Measurements from ENCODE around the gene SCAMP4. TPM values are rescaled to one million over a fixed set of nuclear protein-coding genes. Genes with fewer than 3 reads are reported as not detected.

The SCAMP4 gene
- total and polyA plus RNA-seq, 2 experiments from 2014 or later = 69.3 to 89.8 TPM

GRCh38 chr19:1859331-1859781, 45.8 kb upstream of the SCAMP4 start:
- Histone ChIP-seq H3K79me2 (peaks cover 75% of the 10 kb centered on the region), H3K27ac (peak overlapping the region; percentile 28), H3K4me1 (ENCODE audit: insufficient read depth) (peaks cover 72% of the 10 kb centered on the region), H3K4me3 (no peak overlapping the region), H3K4me2 (peak overlapping the region; percentile 98), H2AFZ (no peak overlapping the region), H3K9me2 (replicated peaks; ENCODE audit: insufficient read depth) (no peaks in the 10 kb centered on the region), H4K20me1 (ENCODE audit: insufficient read depth, poor library complexity, severe bottlenecking) (peaks cover 42% of the 10 kb centered on the region), H3K36me3 (replicated peaks; ENCODE audit: insufficient read depth, low read depth) (no peaks in the 10 kb centered on the region), H3K9me3 (ENCODE audit: low read depth) (no peaks in the 10 kb centered on the region), H3K27me3 (no peaks in the 10 kb centered on the region)
- no peak for DNase-seq (ENCODE audit: low spot score)
- TF ChIP-seq CTCF (IDR thresholded peaks at IDR 0.05; ENCODE audit: poor library complexity) (no peak), EZH2phosphoT487 (IDR thresholded peaks at IDR 0.05; ENCODE audit: low read depth, severe bottlenecking, unreplicated experiment) (no peak), EZH2 (IDR thresholded peaks at IDR 0.05; ENCODE audit: borderline replicate concordance) (no peak)
- 56% methylated on average over 3 of the region's 18 CpGs for WGBS (ENCODE audit: low lambda C conversion rate, missing lambda C conversion rate)

GRCh38 chr19:1860042-1860775, 45.0 kb upstream of the SCAMP4 start:
- Histone ChIP-seq H3K27ac (no peak overlapping the region), H2AFZ (no peak overlapping the region), H3K9me2 (replicated peaks; ENCODE audit: insufficient read depth) (no peaks in the 10 kb centered on the region), H3K9me3 (ENCODE audit: low read depth) (no peaks in the 10 kb centered on the region), H3K27me3 (no peaks in the 10 kb centered on the region), H3K4me3 (no peak overlapping the region), H3K4me2 (peak overlapping the region; percentile 98), H3K36me3 (replicated peaks; ENCODE audit: insufficient read depth, low read depth) (no peaks in the 10 kb centered on the region), H4K20me1 (ENCODE audit: insufficient read depth, poor library complexity, severe bottlenecking) (peaks cover 42% of the 10 kb centered on the region), H3K79me2 (peaks cover 66% of the 10 kb centered on the region), H3K4me1 (ENCODE audit: insufficient read depth) (peaks cover 72% of the 10 kb centered on the region)
- peak; percentile 94 for DNase-seq (ENCODE audit: low spot score)
- 28% methylated on average over 23 of the region's 32 CpGs for WGBS (ENCODE audit: low lambda C conversion rate, missing lambda C conversion rate)
- no peak for TF ChIP-seq EZH2phosphoT487 (IDR thresholded peaks at IDR 0.05; ENCODE audit: low read depth, severe bottlenecking, unreplicated experiment)
- TF ChIP-seq EZH2 (IDR thresholded peaks at IDR 0.05; ENCODE audit: borderline replicate concordance) = no peak
- TF ChIP-seq CTCF (IDR thresholded peaks at IDR 0.05; ENCODE audit: poor library complexity) = no peak

GRCh38 chr19:1860821-1861598, 44.2 kb upstream of the SCAMP4 start:
- peaks cover 61% of the 10 kb centered on the region for H3K79me2 ChIP-seq
- peak overlapping the region; percentile 98 for H3K4me2 ChIP-seq
- H3K4me3 ChIP-seq = peak overlapping the region; percentile 90
- WGBS (ENCODE audit: low lambda C conversion rate, missing lambda C conversion rate) = 46% methylated on average over 22 of the region's 28 CpGs
- H3K9me3 ChIP-seq (ENCODE audit: low read depth) = no peaks in the 10 kb centered on the region
- no peak overlapping the region for H3K27ac ChIP-seq
- no peaks in the 10 kb centered on the region for H3K9me2 ChIP-seq (replicated peaks; ENCODE audit: insufficient read depth)
- DNase-seq (ENCODE audit: low spot score) = no peak
- H3K4me1 ChIP-seq (ENCODE audit: insufficient read depth) = peaks cover 65% of the 10 kb centered on the region
- no peaks in the 10 kb centered on the region for H3K36me3 ChIP-seq (replicated peaks; ENCODE audit: insufficient read depth, low read depth)
- peaks cover 42% of the 10 kb centered on the region for H4K20me1 ChIP-seq (ENCODE audit: insufficient read depth, poor library complexity, severe bottlenecking)
- no peak overlapping the region for H2AFZ ChIP-seq
- H3K27me3 ChIP-seq = no peaks in the 10 kb centered on the region
- no peak for TF ChIP-seq CTCF (IDR thresholded peaks at IDR 0.05; ENCODE audit: poor library complexity)
- TF ChIP-seq EZH2phosphoT487 (IDR thresholded peaks at IDR 0.05; ENCODE audit: low read depth, severe bottlenecking, unreplicated experiment) = no peak
- no peak for TF ChIP-seq EZH2 (IDR thresholded peaks at IDR 0.05; ENCODE audit: borderline replicate concordance)

Measured in hepatocyte (in vitro differentiated cells).